ENCODE results near the gene SLC25A25.

GRCh38 chr9:128081056-128081455 is 13.0 kb downstream of the SLC25A25 start:
- TF ChIP-seq CTCF (IDR thresholded peaks at IDR 0.05) (no peak), REST (IDR thresholded peaks at IDR 0.05; ENCODE audit: insufficient read depth in 1 of 2, low read depth in 2 of 2, low read length in 1 of 2) (no peak), TCF7L2 (IDR thresholded peaks at IDR 0.05; ENCODE audit: low read depth, low read length) (no peak), POLR2AphosphoS5 (IDR thresholded peaks at IDR 0.05; ENCODE audit: low read depth, low read length) (no peak)
